SU-DHL-6 (cell line): ENCODE measurements around the gene COX10.

ENCODE experiments used
- EZH2phosphoT487 ChIP-seq: fragments of 200-600 bp; sonication (generic), shearing (Covaris generic); conservative IDR thresholded peaks from 2 replicates; pipeline ENCODE4 v1.6.1; 2018; ENCODE audit warnings: mild to moderate bottlenecking, antibody characterized with exemption, low read length, moderate library complexity, mixed read lengths
- TF ChIP-seq, protein P1 (sequence below): fragments of 200-600 bp; sonication (generic); IDR thresholded peaks from one replicate; pipeline ENCODE4 v1.5.1; 2017; ENCODE audit warnings: antibody characterized with exemption, mild to moderate bottlenecking, low read length, moderate library complexity; ENCODE audit not compliant: insufficient read depth, poor library complexity, severe bottlenecking

DNA sequence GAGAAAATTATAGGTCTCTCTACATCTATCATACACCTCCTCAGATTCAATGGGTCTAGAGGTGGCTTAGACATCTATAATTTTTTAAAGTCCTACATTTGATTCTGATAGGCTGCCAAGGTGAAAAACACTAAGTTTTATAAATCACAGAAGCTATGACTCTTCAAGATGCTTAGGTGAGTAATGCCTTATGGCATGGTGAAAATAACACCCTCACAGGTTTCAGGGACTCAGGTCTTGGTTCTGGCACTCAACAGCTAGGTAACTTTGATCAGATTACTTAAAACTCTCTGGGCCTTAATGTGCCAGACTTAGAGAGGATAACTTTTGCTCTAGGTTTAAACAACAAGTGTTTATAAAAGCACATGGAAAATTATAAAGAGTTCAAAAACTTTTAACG, 2.0 kb upstream of the COX10 start:
- TF ChIP-seq, protein P1, sequence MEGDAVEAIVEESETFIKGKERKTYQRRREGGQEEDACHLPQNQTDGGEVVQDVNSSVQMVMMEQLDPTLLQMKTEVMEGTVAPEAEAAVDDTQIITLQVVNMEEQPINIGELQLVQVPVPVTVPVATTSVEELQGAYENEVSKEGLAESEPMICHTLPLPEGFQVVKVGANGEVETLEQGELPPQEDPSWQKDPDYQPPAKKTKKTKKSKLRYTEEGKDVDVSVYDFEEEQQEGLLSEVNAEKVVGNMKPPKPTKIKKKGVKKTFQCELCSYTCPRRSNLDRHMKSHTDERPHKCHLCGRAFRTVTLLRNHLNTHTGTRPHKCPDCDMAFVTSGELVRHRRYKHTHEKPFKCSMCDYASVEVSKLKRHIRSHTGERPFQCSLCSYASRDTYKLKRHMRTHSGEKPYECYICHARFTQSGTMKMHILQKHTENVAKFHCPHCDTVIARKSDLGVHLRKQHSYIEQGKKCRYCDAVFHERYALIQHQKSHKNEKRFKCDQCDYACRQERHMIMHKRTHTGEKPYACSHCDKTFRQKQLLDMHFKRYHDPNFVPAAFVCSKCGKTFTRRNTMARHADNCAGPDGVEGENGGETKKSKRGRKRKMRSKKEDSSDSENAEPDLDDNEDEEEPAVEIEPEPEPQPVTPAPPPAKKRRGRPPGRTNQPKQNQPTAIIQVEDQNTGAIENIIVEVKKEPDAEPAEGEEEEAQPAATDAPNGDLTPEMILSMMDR = no peak
- no peak for TF ChIP-seq EZH2phosphoT487
